Gastroesophageal sphincter (tissue), 4 donors: ENCODE measurements around the gene UNC93A. TPM values are rescaled to one million over a fixed set of nuclear protein-coding genes. Genes with fewer than 3 reads are reported as not detected.
"Not testable (repeated sequence)": the region's sequence is repeated elsewhere in the genome, so short reads cannot be mapped to it uniquely, and the experiment has no call there.

Experiments used
- ATAC-seq: fragments of 150-250 bp; one replicate; pipeline ENCODE4 v1.9.1; 2016; ENCODE audit warnings: mild to moderate bottlenecking, moderate library complexity
- H3K27ac ChIP-seq, 4 donors: fragments of 200-600 bp; sonication (generic) in 3 of 4; 1 replicate in 3 of 4; 2 replicates in 1 of 4; pipeline ENCODE4 v1.5.1; 2016 to 2019
- H3K27me3 ChIP-seq: fragments of 200-600 bp; sonication (generic); one replicate; pipeline ENCODE4 v1.5.1; 2019
- H3K36me3 ChIP-seq, 2 donors: fragments of 200-600 bp; sonication (generic); one replicate each; pipeline ENCODE4 v1.5.1; 2019; ENCODE audit warnings: control low read depth in 1 of 2
- H3K4me1 ChIP-seq, 3 donors: fragments of 200-600 bp; sonication (generic); 1 replicate in 2 of 3; 2 replicates in 1 of 3; pipeline ENCODE4 v1.5.1; 2016 to 2019; ENCODE audit warnings: control low read depth in 2 of 3
- H3K4me3 ChIP-seq, 2 donors: fragments of 200-600 bp; sonication (generic); one replicate each; pipeline ENCODE4 v1.5.1; 2019; ENCODE audit warnings: mild to moderate bottlenecking in 1 of 2, moderate library complexity in 1 of 2
- H3K9me3 ChIP-seq, 3 donors: fragments of 200-600 bp; sonication (generic); one replicate each; pipeline ENCODE4 v1.5.1; 2017 to 2019; ENCODE audit warnings: control low read depth in 2 of 3
- CTCF ChIP-seq, 4 experiments: fragments of 200-600 bp in 2 of 4; fragments of 450-650 bp in 2 of 4; sonication (generic) in 1 of 4; IDR thresholded peaks; one replicate each; pipeline ENCODE4 v1.5.1; 2017 to 2019; ENCODE audit warnings: antibody characterized with exemption in 4 of 4, mild to moderate bottlenecking in 2 of 4, moderate library complexity in 2 of 4
- EP300 ChIP-seq: sonication (generic); formaldehyde crosslinking; IDR thresholded peaks from one replicate; pipeline ENCODE4 v1.6.1; 2017; ENCODE audit warnings: antibody characterized with exemption, mild to moderate bottlenecking
- POLR2A ChIP-seq, 2 donors: fragments of 450-650 bp; IDR thresholded peaks; one replicate each; pipeline ENCODE4 v1.6.1; 2017; ENCODE audit warnings: antibody characterized with exemption in 2 of 2, mild to moderate bottlenecking in 2 of 2, moderate library complexity in 1 of 2
- POLR2AphosphoS5 ChIP-seq: sonication (generic); formaldehyde crosslinking; IDR thresholded peaks from one replicate; pipeline ENCODE4 v1.6.1; 2017; ENCODE audit warnings: antibody characterized with exemption
- WGBS, 2 donors: methylation state at CpG; one replicate each; pipeline ENCODE4 v1.1.5; 2018; ENCODE audit warnings: low coverage in 1 of 2; 5-methylcytosine and 5-hydroxymethylcytosine counted together
- total RNA-seq, 4 donors: library from RNA; depleted of rRNA; stranded (reverse); fragments of >200 nt; gene quantifications; one replicate each; pipeline ENCODE4 v1.1.0, GENCODE V29; 2016

UNC93A gene
- total RNA-seq, 4 donors from 2014 or later: not detected

GRCh38 chr6:167288591-167289225 is 2.4 kb upstream of the UNC93A start:
- H3K9me3 ChIP-seq, H3K36me3 ChIP-seq, H3K27ac ChIP-seq, H3K4me1 ChIP-seq, H3K27me3 ChIP-seq, ATAC-seq, H3K4me3 ChIP-seq: not testable (repeated sequence)
- 0 to 9% methylated on average over 7 to 12 of the region's 14 CpGs for WGBS, 2 donors
- peak in 2 of 4 experiments; percentile 49 to 62 for TF ChIP-seq CTCF (IDR thresholded peaks at IDR 0.05)

GRCh38 chr6:167289291-167289690 is 1.8 kb upstream of the UNC93A start:
- H3K27me3 ChIP-seq, H3K4me1 ChIP-seq, H3K9me3 ChIP-seq, ATAC-seq, H3K27ac ChIP-seq, H3K4me3 ChIP-seq, H3K36me3 ChIP-seq: not testable (repeated sequence)
- 100% methylated on average over 1 of the region's 2 CpGs; no CpG with 5 or more reads in 1 of the 2 donors for WGBS, 2 donors

GRCh38 chr6:167291623-167292300 is 647 bp downstream of the UNC93A start:
- Histone ChIP-seq H3K9me3 (no peaks in the 10 kb centered on the region), H3K27me3 (no peaks in the 10 kb centered on the region), H3K27ac (no peak overlapping the region), H3K4me1 (no peaks in the 10 kb centered on the region), H3K36me3 (no peaks in the 10 kb centered on the region), H3K4me3 (no peak overlapping the region)
- TF ChIP-seq CTCF (IDR thresholded peaks at IDR 0.05) (no peak), POLR2A (IDR thresholded peaks at IDR 0.05) (no peak), EP300 (no peak), POLR2AphosphoS5 (no peak)
- no peak for ATAC-seq
- 76 to 82% methylated on average over 6 to 7 of the region's 7 CpGs for WGBS, 2 donors

- no peaks in the 10 kb centered on the region for H3K4me1 ChIP-seq
- no peak for ATAC-seq
- no peak overlapping the region for H3K4me3 ChIP-seq
- H3K27me3 ChIP-seq: no peaks in the 10 kb centered on the region
- H3K9me3 ChIP-seq: peaks cover 0 to under 1% (median 0%) of the 10 kb centered on the region in 3 donors
- no peak overlapping the region for H3K27ac ChIP-seq
- TF ChIP-seq POLR2AphosphoS5: no peak
- no peak for TF ChIP-seq POLR2A (IDR thresholded peaks at IDR 0.05)
- TF ChIP-seq EP300: no peak
- no peak for TF ChIP-seq CTCF (IDR thresholded peaks at IDR 0.05)
- 48 to 81% methylated on average over 2 to 3 of the region's 6 CpGs for WGBS, 2 donors
- H3K36me3 ChIP-seq: no peaks in the 10 kb centered on the region
Measured at GRCh38 chr6:167292301-167293087, 1.4 kb downstream of the UNC93A start.

- 60% methylated on average over 1 of the region's 10 CpGs; no CpG with 5 or more reads in 1 of the 2 donors for WGBS, 2 donors
- no peaks in the 10 kb centered on the region for H3K4me1 ChIP-seq
- peaks cover 0 to 7% (median 0%) of the 10 kb centered on the region in 3 donors for H3K9me3 ChIP-seq
- no peaks in the 10 kb centered on the region for H3K36me3 ChIP-seq
- H3K4me3 ChIP-seq: no peak overlapping the region
- H3K27ac ChIP-seq: no peak overlapping the region
- no peaks in the 10 kb centered on the region for H3K27me3 ChIP-seq
- no peak for TF ChIP-seq POLR2A (IDR thresholded peaks at IDR 0.05)
- TF ChIP-seq CTCF (IDR thresholded peaks at IDR 0.05): no peak
- no peak for TF ChIP-seq EP300
- TF ChIP-seq POLR2AphosphoS5: no peak
- no peak for ATAC-seq
Measured at GRCh38 chr6:167293088-167293589, 2.0 kb downstream of the UNC93A start.
